CD4-positive, alpha-beta T cell (primary cell): ENCODE results near the gene KIAA1217. TPM values are rescaled to one million over a fixed set of nuclear protein-coding genes. Genes with fewer than 3 reads are reported as not detected.

Experiments used
- ATAC-seq: fragments of 200-7000 bp; cut with Tn5 transposase; one replicate; pipeline ENCODE4 v1.10.0; 2022; ENCODE audit warnings: mild to moderate bottlenecking; ENCODE audit not compliant: poor library complexity
- CTCF ChIA-PET: fragments of 350-600 bp; sonication (Branson Sonifier 250); formaldehyde crosslinking; loops from one replicate; lab custom pipeline; 2021; ENCODE audit warnings: antibody characterized with exemption, inconsistent platforms; lab: Charles Lee
- POLR2A ChIA-PET: fragments of 350-600 bp; sonication (Branson Sonifier 250); formaldehyde crosslinking; loops from one replicate; lab custom pipeline; 2021; ENCODE audit warnings: antibody characterized with exemption, inconsistent platforms; lab: Charles Lee
- DNase-seq, 14 experiments: peaks; one replicate each; pipeline ENCODE4 v3.0.0-alpha.2; 2013 to 2020; ENCODE audit warnings: mixed read lengths in 2 of 14
- H3K27ac ChIP-seq, 2 donors: one replicate each; pipeline versions ENCODE4 v1.5.1 to v1.7.0; 2013; ENCODE audit warnings: low read length in 2 of 2, low read depth in 1 of 2, mild to moderate bottlenecking in 1 of 2
- H3K27me3 ChIP-seq, 2 experiments: 1 replicate in 1 of 2; 2 replicates in 1 of 2; pipeline versions ENCODE4 v1.6.1 to v1.7.0; 2013; ENCODE audit warnings: low read length in 2 of 2, control low read depth in 1 of 2, mild to moderate bottlenecking in 1 of 2, moderate library complexity in 1 of 2; ENCODE audit not compliant: insufficient read depth in 2 of 2, control insufficient read depth in 1 of 2
- H3K36me3 ChIP-seq: one replicate; pipeline ENCODE4 v1.6.1; 2013; ENCODE audit warnings: low read length, control low read depth; ENCODE audit not compliant: insufficient read depth
- H3K4me1 ChIP-seq: one replicate; pipeline ENCODE4 v1.6.1; 2013; ENCODE audit warnings: low read length, control low read depth; ENCODE audit not compliant: insufficient read depth
- H3K4me3 ChIP-seq: one replicate; pipeline ENCODE4 v1.5.1; 2013; ENCODE audit warnings: mild to moderate bottlenecking, low read length, moderate library complexity
- H3K9me3 ChIP-seq, 2 experiments: 1 replicate in 1 of 2; 2 replicates in 1 of 2; pipeline versions ENCODE4 v1.6.1 to v1.7.0; 2013; ENCODE audit warnings: low read length in 2 of 2, mild to moderate bottlenecking in 2 of 2, control low read depth in 1 of 2, moderate library complexity in 1 of 2; ENCODE audit not compliant: control insufficient read depth in 1 of 2, insufficient read depth in 1 of 2
- H3K27ac Mint-ChIP-seq: one replicate; pipeline ENCODE4 v1.8.0; 2020; ENCODE audit warnings: mixed read lengths
- H3K27me3 Mint-ChIP-seq: one replicate; pipeline ENCODE4 v1.8.0; 2021; ENCODE audit warnings: mixed read lengths
- H3K36me3 Mint-ChIP-seq: one replicate; pipeline ENCODE4 v1.8.0; 2021; ENCODE audit warnings: low read depth, mixed read lengths
- H3K4me1 Mint-ChIP-seq: one replicate; pipeline ENCODE4 v1.8.0; 2021; ENCODE audit warnings: low read depth, mixed read lengths
- H3K4me3 Mint-ChIP-seq: one replicate; pipeline ENCODE4 v1.8.0; 2020; ENCODE audit warnings: mild to moderate bottlenecking, mixed read lengths
- H3K9me3 Mint-ChIP-seq: one replicate; pipeline ENCODE4 v1.8.0; 2020; ENCODE audit warnings: mixed read lengths
- CTCF ChIP-seq: fragments of 200-600 bp; IDR thresholded peaks from one replicate; pipeline ENCODE4 v1.8.0; 2022; ENCODE audit warnings: antibody characterized with exemption, mild to moderate bottlenecking
- intact Hi-C, 2 experiments: fragments of 100-400 bp; cut with DNase I in 1 of 2; cut with micrococcal nuclease in 1 of 2; formaldehyde crosslinking; loops; one replicate each; pipeline versions ENCODE4 v1.15.1 to v1.9.0; 2023 to 2025; cut with DNase I, micrococcal nuclease
- total RNA-seq, 174 experiments: library from RNA in 2 of 174; stranded (reverse) in 2 of 174; gene quantifications; one replicate each; pipeline ENCODE4 v1.2.3 and lab custom pipeline; 2021 to 2026

Gene KIAA1217
- total RNA-seq, 2 experiments from 2014 or later: not detected

- Mint-ChIP-seq H3K4me1 (no peaks in the 10 kb centered on the region), H3K36me3 (no peaks in the 10 kb centered on the region), H3K9me3 (peaks cover 4% of the 10 kb centered on the region), H3K27ac (no peak overlapping the region), H3K4me3 (no peak overlapping the region), H3K27me3 (peaks cover 13% of the 10 kb centered on the region)
- ATAC-seq: no peak
- Histone ChIP-seq H3K9me3 (peaks cover 4 to 5% of the 10 kb centered on the region in 2 experiments), H3K27ac (no peak overlapping the region), H3K36me3 (no peaks in the 10 kb centered on the region), H3K4me1 (no peaks in the 10 kb centered on the region), H3K27me3 (no peaks in the 10 kb centered on the region), H3K4me3 (no peak overlapping the region)
- intact Hi-C loops: loop anchor here in 1 of 2 experiments (5.0 kb wide), 1 partner anchor 1130 kb away; no protein-coding TSS in a partner anchor
- DNase-seq: no peak
- POLR2A ChIA-PET: no interaction called here
- no peak for TF ChIP-seq CTCF
- CTCF ChIA-PET: no interaction called here
Measured at GRCh38 chr10:24287559-24288195, 78.7 kb downstream of the KIAA1217 start.

GRCh38 chr10:24288581-24288980 lies 79.6 kb downstream of the KIAA1217 start:
- Mint-ChIP-seq H3K4me3 (no peak overlapping the region), H3K36me3 (no peaks in the 10 kb centered on the region), H3K9me3 (peaks cover 4% of the 10 kb centered on the region), H3K4me1 (no peaks in the 10 kb centered on the region), H3K27me3 (peaks cover 13% of the 10 kb centered on the region), H3K27ac (no peak overlapping the region)
- CTCF ChIA-PET: no interaction called here
- TF ChIP-seq CTCF: no peak
- no peak overlapping the region for H3K4me3 ChIP-seq
- no peaks in the 10 kb centered on the region for H3K27me3 ChIP-seq
- H3K4me1 ChIP-seq: no peaks in the 10 kb centered on the region
- intact Hi-C loops: loop anchor here in 1 of 2 experiments (5.0 kb wide), 1 partner anchor 1129 kb away; no protein-coding TSS in a partner anchor
- DNase-seq (no peak), ATAC-seq (no peak)
- H3K36me3 ChIP-seq: no peaks in the 10 kb centered on the region
- H3K27ac ChIP-seq: no peak overlapping the region
- POLR2A ChIA-PET: no interaction called here
- peaks cover 5 to 9% of the 10 kb centered on the region in 2 experiments for H3K9me3 ChIP-seq

- TF ChIP-seq CTCF: no peak
- peaks cover 13% of the 10 kb centered on the region for H3K27me3 Mint-ChIP-seq
- H3K36me3 ChIP-seq: no peaks in the 10 kb centered on the region
- no peak overlapping the region for H3K4me3 Mint-ChIP-seq
- intact Hi-C loops: loop anchor here in 1 of 2 experiments (5.0 kb wide), 1 partner anchor 1128 kb away; no protein-coding TSS in a partner anchor
- H3K4me1 Mint-ChIP-seq: no peaks in the 10 kb centered on the region
- DNase-seq (no peak), ATAC-seq (no peak)
- POLR2A ChIA-PET: no interaction called here
- CTCF ChIA-PET: no interaction called here
- peaks cover 4% of the 10 kb centered on the region for H3K9me3 Mint-ChIP-seq
- no peak overlapping the region for H3K27ac Mint-ChIP-seq
- H3K4me3 ChIP-seq: no peak overlapping the region
- H3K36me3 Mint-ChIP-seq: no peaks in the 10 kb centered on the region
- peaks cover 5 to 6% of the 10 kb centered on the region in 2 experiments for H3K9me3 ChIP-seq
- no peaks in the 10 kb centered on the region for H3K27me3 ChIP-seq
- H3K4me1 ChIP-seq: no peaks in the 10 kb centered on the region
- H3K27ac ChIP-seq: no peak overlapping the region
Measured at GRCh38 chr10:24289235-24289634, 80.3 kb downstream of the KIAA1217 start.
